B cell (primary cell): ENCODE data around the gene MICAL3. TPM values are rescaled to one million over a fixed set of nuclear protein-coding genes. Genes with fewer than 3 reads are reported as not detected.

Source experiments
- ATAC-seq: fragments of 200-7000 bp; cut with Tn5 transposase; one replicate; pipeline ENCODE4 v1.10.0; 2021; ENCODE audit warnings: low read depth, mild to moderate bottlenecking, moderate number of reproducible peaks, moderate library complexity
- CTCF ChIA-PET: fragments of 350-600 bp; sonication (Branson Sonifier 250); formaldehyde crosslinking; loops from one replicate; lab custom pipeline; 2021; ENCODE audit warnings: antibody characterized with exemption, inconsistent platforms; lab: Charles Lee
- POLR2A ChIA-PET: fragments of 350-600 bp; sonication (Branson Sonifier 250); formaldehyde crosslinking; loops from one replicate; lab custom pipeline; 2021; ENCODE audit warnings: antibody characterized with exemption; lab: Charles Lee
- DNase-seq: peaks from one replicate; pipeline ENCODE4 v3.0.0; 2013
- H2AFZ ChIP-seq: 2 replicates; pipeline ENCODE4 v1.6.1; 2012; ENCODE audit warnings: mild to moderate bottlenecking, low read depth, low read length; ENCODE audit not compliant: insufficient read depth, poor library complexity, severe bottlenecking
- H3K27ac ChIP-seq, 2 donors: 1 replicate in 1 of 2; 2 replicates in 1 of 2; pipeline ENCODE4 v1.5.1; 2012 to 2013; ENCODE audit warnings: low read length in 2 of 2, mild to moderate bottlenecking in 2 of 2, moderate library complexity in 1 of 2
- H3K27me3 ChIP-seq, 4 experiments: fragments of 200-600 bp in 1 of 4; sonication (generic) in 1 of 4; replicated peaks in 1 of 4; 1 replicate in 2 of 4; 2 replicates in 2 of 4; pipeline versions ENCODE4 v1.6.1 to v1.7.0; 2013 to 2016; ENCODE audit warnings: low read length in 3 of 4, mild to moderate bottlenecking in 2 of 4, mixed read lengths in 1 of 4, moderate library complexity in 1 of 4; ENCODE audit not compliant: insufficient read depth in 4 of 4, control insufficient read depth in 3 of 4; ENCODE audit errors: control extremely low read depth in 1 of 4
- H3K36me3 ChIP-seq, 2 experiments: replicated peaks in 1 of 2; 1 replicate in 1 of 2; 2 replicates in 1 of 2; pipeline versions ENCODE4 v1.6.1 to v1.7.1; 2013; ENCODE audit warnings: low read length in 1 of 2; ENCODE audit not compliant: insufficient read depth in 2 of 2, control insufficient read depth in 1 of 2; ENCODE audit errors: control extremely low read depth in 1 of 2, extremely low read depth in 1 of 2
- H3K4me1 ChIP-seq, 2 donors: fragments of 200-600 bp in 1 of 2; sonication (generic) in 1 of 2; 1 replicate in 1 of 2; 2 replicates in 1 of 2; pipeline versions ENCODE4 v1.5.1 to v1.6.1; 2013 to 2017; ENCODE audit warnings: low read length in 2 of 2; ENCODE audit not compliant: control insufficient read depth in 2 of 2, insufficient read depth in 2 of 2
- H3K4me2 ChIP-seq: replicated peaks from 2 replicates; pipeline ENCODE3; 2012; ENCODE audit warnings: mild to moderate bottlenecking, low read depth, low read length; ENCODE audit not compliant: poor library complexity, severe bottlenecking
- H3K4me3 ChIP-seq, 5 experiments: fragments of 200-600 bp in 1 of 5; sonication (generic) in 1 of 5; 1 replicate in 3 of 5; 2 replicates in 2 of 5; pipeline versions ENCODE4 v1.5.1 to v1.7.0; 2011 to 2016; ENCODE audit warnings: low read length in 4 of 5, mild to moderate bottlenecking in 4 of 5, low read depth in 2 of 5, control low read depth in 1 of 5, moderate library complexity in 1 of 5; ENCODE audit not compliant: insufficient read depth in 1 of 5; ENCODE audit errors: control extremely low read depth in 1 of 5, extremely low read depth in 1 of 5
- H3K79me2 ChIP-seq: fragments of 200-600 bp; sonication (generic); one replicate; pipeline ENCODE4 v1.6.0; 2016; ENCODE audit warnings: low read length; ENCODE audit not compliant: control insufficient read depth, insufficient read depth
- H3K9ac ChIP-seq: fragments of 200-600 bp; sonication (generic); 2 replicates; pipeline ENCODE4 v1.6.1; 2017; ENCODE audit warnings: mild to moderate bottlenecking, low read length, moderate library complexity
- H3K9me3 ChIP-seq, 3 donors: one replicate each; pipeline versions ENCODE4 v1.6.1 to v1.7.1; 2013; ENCODE audit warnings: low read length in 2 of 3; ENCODE audit not compliant: control insufficient read depth in 2 of 3, insufficient read depth in 1 of 3; ENCODE audit errors: control extremely low read depth in 1 of 3
- H4K20me1 ChIP-seq: 2 replicates; pipeline ENCODE4 v1.6.0; 2012; ENCODE audit warnings: mild to moderate bottlenecking, low read length; ENCODE audit not compliant: insufficient read depth, control insufficient read depth, poor library complexity, severe bottlenecking
- H3K27ac Mint-ChIP-seq: one replicate; pipeline ENCODE4 v1.8.0; 2021; ENCODE audit warnings: mixed read lengths
- H3K27me3 Mint-ChIP-seq: one replicate; pipeline ENCODE4 v1.8.0; 2021; ENCODE audit warnings: mixed read lengths
- H3K4me1 Mint-ChIP-seq: one replicate; pipeline ENCODE4 v1.8.0; 2021; ENCODE audit warnings: mixed read lengths
- H3K4me3 Mint-ChIP-seq: one replicate; pipeline ENCODE4 v1.8.0; 2021; ENCODE audit warnings: mixed read lengths
- H3K9me3 Mint-ChIP-seq: one replicate; pipeline ENCODE4 v1.8.0; 2022; ENCODE audit warnings: mixed read lengths; ENCODE audit not compliant: insufficient read depth
- CTCF ChIP-seq: fragments of 200-600 bp; IDR thresholded peaks from one replicate; pipeline ENCODE4 v1.8.0; 2022; ENCODE audit warnings: antibody characterized with exemption, mild to moderate bottlenecking
- EZH2 ChIP-seq: IDR thresholded peaks from 2 replicates; pipeline ENCODE4 v1.6.1; 2012; ENCODE audit warnings: borderline replicate concordance, low read depth, mild to moderate bottlenecking, moderate library complexity, low read length; ENCODE audit not compliant: insufficient read depth, poor library complexity, severe bottlenecking
- whole genome bisulfite sequencing: methylation state at CpG from one replicate; pipeline ENCODE4 v1.1.5; 2013; ENCODE audit warnings: missing lambda C conversion rate; ENCODE audit not compliant: insufficient coverage; 5-methylcytosine and 5-hydroxymethylcytosine counted together
- intact Hi-C: fragments of 100-400 bp; cut with micrococcal nuclease; formaldehyde crosslinking; loops from one replicate; pipeline ENCODE4 v1.10.0; 2022
- polyA plus RNA-seq: library from polyadenylated mRNA; depleted of rRNA; stranded (reverse); fragments of >200 nt; gene quantifications from 2 replicates; pipeline ENCODE4 v1.2.3, GENCODE V29; 2012
- total RNA-seq, 2 donors: library from RNA; stranded (reverse); fragments of 120-200 nt in 1 of 2; gene quantifications; 1 replicate in 1 of 2; 2 replicates in 1 of 2; pipeline versions ENCODE4 v1.2.3 to v1.2.4, GENCODE V29; 2013 to 2022

The MICAL3 gene
- total and polyA plus RNA-seq, 2 donors (not counting 1 experiment from before 2014, with no cell fraction given) = 50.5 to 253 TPM

GRCh38 chr22:17954860-17955587, 69.3 kb downstream of the MICAL3 start:
- 95% methylated on average over 4 of the region's 8 CpGs for WGBS
- H3K79me2 ChIP-seq = peaks cover 99% of the 10 kb centered on the region
- Mint-ChIP-seq H3K4me1 (peaks cover 67% of the 10 kb centered on the region), H3K27ac (no peak overlapping the region), H3K9me3 (no peaks in the 10 kb centered on the region), H3K4me3 (no peak overlapping the region), H3K27me3 (no peaks in the 10 kb centered on the region)
- H3K4me2 ChIP-seq = no peak overlapping the region
- H3K36me3 ChIP-seq = peaks cover 0 to 19% of the 10 kb centered on the region in 2 experiments
- H3K4me3 ChIP-seq = no peak overlapping the region
- no peak for DNase-seq
- intact Hi-C loops = no loop called here
- H3K4me1 ChIP-seq = peaks cover 11 to 43% of the 10 kb centered on the region in 2 donors
- peaks cover 95% of the 10 kb centered on the region for H4K20me1 ChIP-seq
- H3K9me3 ChIP-seq = no peaks in the 10 kb centered on the region
- H3K27me3 ChIP-seq = no peaks in the 10 kb centered on the region
- no peak overlapping the region for H3K9ac ChIP-seq
- CTCF ChIA-PET = interaction anchor here (1.8 kb wide), 1 partner anchor 123 kb away, joined by 3 read pairs; the partner anchor contains the start of gene PEX26
- POLR2A ChIA-PET = interaction anchor here (0.7 kb wide), 1 partner anchor 20 kb away, joined by 3 read pairs; no protein-coding TSS in a partner anchor
- H3K27ac ChIP-seq = no peak overlapping the region
- H2AFZ ChIP-seq = no peak overlapping the region
- no peak for ATAC-seq
- TF ChIP-seq CTCF = no peak
- no peak for TF ChIP-seq EZH2

GRCh38 chr22:17954200-17954859, 70.0 kb downstream of the MICAL3 start:
- no peak overlapping the region for H3K4me3 Mint-ChIP-seq
- ChIA-PET CTCF (no interaction called here), POLR2A (interaction anchor here (0.7 kb wide), 1 partner anchor 20 kb away, joined by 3 read pairs; no protein-coding TSS in a partner anchor)
- no peak overlapping the region for H2AFZ ChIP-seq
- H3K27ac ChIP-seq = peak overlapping the region in 1 of 2 donors; percentile 37
- no peak for ATAC-seq
- intact Hi-C loops = no loop called here
- 99% methylated on average over 9 of the region's 10 CpGs for WGBS
- peaks cover 0 to 17% of the 10 kb centered on the region in 2 experiments for H3K36me3 ChIP-seq
- no peak overlapping the region for H3K9ac ChIP-seq
- H3K9me3 Mint-ChIP-seq = no peaks in the 10 kb centered on the region
- H3K79me2 ChIP-seq = peaks cover 99% of the 10 kb centered on the region
- peaks cover 69% of the 10 kb centered on the region for H3K4me1 Mint-ChIP-seq
- no peaks in the 10 kb centered on the region for H3K27me3 ChIP-seq
- H3K9me3 ChIP-seq = no peaks in the 10 kb centered on the region
- no peaks in the 10 kb centered on the region for H3K27me3 Mint-ChIP-seq
- no peak for DNase-seq
- TF ChIP-seq EZH2 = no peak
- TF ChIP-seq CTCF = no peak
- no peak overlapping the region for H3K4me3 ChIP-seq
- H3K4me1 ChIP-seq = peaks cover 17 to 46% of the 10 kb centered on the region in 2 donors
- H3K4me2 ChIP-seq = no peak overlapping the region
- H4K20me1 ChIP-seq = peaks cover 95% of the 10 kb centered on the region
- H3K27ac Mint-ChIP-seq = peak overlapping the region; percentile 3
